Esophagus squamous epithelium (tissue), 5 donors: ENCODE results near the gene TGM3. TPM values are rescaled to one million over a fixed set of nuclear protein-coding genes. Genes with fewer than 3 reads are reported as not detected.

ENCODE experiments used
- DNase-seq: peaks from one replicate; lab custom pipeline; 2025; lab: John Stamatoyannopoulos, UW
- H3K27ac ChIP-seq, 4 donors: fragments of 200-600 bp; sonication (generic); one replicate each; pipeline ENCODE4 v1.5.1; 2016 to 2019; ENCODE audit warnings: mild to moderate bottlenecking in 1 of 4
- H3K27me3 ChIP-seq, 4 donors: fragments of 200-600 bp; sonication (generic); 1 replicate in 3 of 4; 2 replicates in 1 of 4; pipeline versions ENCODE4 v1.5.1 to v1.6.0; 2017 to 2021; ENCODE audit warnings: antibody characterized with exemption in 1 of 4
- H3K36me3 ChIP-seq, 3 donors: fragments of 200-600 bp; sonication (generic); one replicate each; pipeline ENCODE4 v1.5.1; 2016 to 2019
- H3K4me1 ChIP-seq, 3 donors: fragments of 200-600 bp; sonication (generic); one replicate each; pipeline ENCODE4 v1.5.1; 2017 to 2019
- H3K4me3 ChIP-seq, 4 donors: fragments of 200-600 bp; sonication (generic); 1 replicate in 3 of 4; 2 replicates in 1 of 4; pipeline ENCODE4 v1.5.1; 2016 to 2019; ENCODE audit warnings: mild to moderate bottlenecking in 2 of 4, moderate library complexity in 1 of 4
- H3K9me3 ChIP-seq, 3 donors: fragments of 200-600 bp; sonication (generic); one replicate each; pipeline ENCODE4 v1.5.1; 2016 to 2019
- CTCF ChIP-seq, 6 experiments: fragments of 450-650 bp in 4 of 6; fragments of 200-600 bp in 2 of 6; sonication (generic) in 2 of 6; IDR thresholded peaks; one replicate each; pipeline ENCODE4 v1.5.1; 2016 to 2019; ENCODE audit warnings: antibody characterized with exemption in 6 of 6, mild to moderate bottlenecking in 4 of 6, moderate library complexity in 4 of 6
- POLR2A ChIP-seq, 4 donors: fragments of 450-650 bp; IDR thresholded peaks; one replicate each; pipeline ENCODE4 v1.6.1; 2017; ENCODE audit warnings: antibody characterized with exemption in 4 of 4, mild to moderate bottlenecking in 4 of 4, moderate library complexity in 3 of 4
- WGBS, 2 donors: methylation state at CpG; one replicate each; pipeline ENCODE4 v1.1.5; 2018; 5-methylcytosine and 5-hydroxymethylcytosine counted together
- intact Hi-C: fragments of 100-400 bp; cut with DNase I; formaldehyde crosslinking; loops from one replicate; pipeline ENCODE4 v1.15.0; 2022
- total RNA-seq, 4 donors: library from RNA; depleted of rRNA; stranded (reverse); fragments of >200 nt; gene quantifications; one replicate each; pipeline ENCODE4 v1.1.0, GENCODE V29; 2016
- donor health status: DM: yes; HTN: yes; CAD: no.

TGM3 gene
- total RNA-seq, 4 donors from 2014 or later: 626 to 2,995 (median 1,370) TPM

- H3K9me3 ChIP-seq: no peaks in the 10 kb centered on the region
- H3K4me1 ChIP-seq: peaks cover 0 to 19% (median 6%) of the 10 kb centered on the region in 3 donors
- intact Hi-C loops: no loop called here
- H3K4me3 ChIP-seq: no peak overlapping the region
- peaks cover 0 to 13% (median 0%) of the 10 kb centered on the region in 4 donors for H3K27me3 ChIP-seq
- H3K27ac ChIP-seq: no peak overlapping the region
- 49 to 52% methylated on average over 3 to 5 of the region's 5 CpGs for WGBS, 2 donors
- TF ChIP-seq POLR2A (IDR thresholded peaks at IDR 0.05) (no peak), CTCF (IDR thresholded peaks at IDR 0.05) (no peak)
- DNase-seq: no peak
- peaks cover 0 to 54% (median 0%) of the 10 kb centered on the region in 3 donors for H3K36me3 ChIP-seq
These were observed 41.3 kb downstream of the TGM3 start for GRCh38 chr20:2337142-2337541.

GRCh38 chr20:2338411-2339066, 42.7 kb downstream of the TGM3 start:
- H3K36me3 ChIP-seq: peaks cover 0 to 54% (median 0%) of the 10 kb centered on the region in 3 donors
- 72 to 77% methylated on average over 5 of the region's 5 CpGs for WGBS, 2 donors
- H3K27me3 ChIP-seq: peaks cover 0 to 13% (median 0%) of the 10 kb centered on the region in 4 donors
- no peaks in the 10 kb centered on the region for H3K9me3 ChIP-seq
- no peak overlapping the region for H3K27ac ChIP-seq
- TF ChIP-seq POLR2A (IDR thresholded peaks at IDR 0.05) (no peak), CTCF (IDR thresholded peaks at IDR 0.05) (no peak)
- H3K4me1 ChIP-seq: peaks cover 0 to 5% (median 0%) of the 10 kb centered on the region in 3 donors
- no peak for DNase-seq
- H3K4me3 ChIP-seq: no peak overlapping the region
- intact Hi-C loops: no loop called here

- DNase-seq: no peak
- Histone ChIP-seq H3K27me3 (peaks cover 0 to 13% (median 0%) of the 10 kb centered on the region in 4 donors), H3K36me3 (peaks cover 0 to 40% (median 0%) of the 10 kb centered on the region in 3 donors), H3K4me1 (no peaks in the 10 kb centered on the region), H3K27ac (no peak overlapping the region), H3K9me3 (no peaks in the 10 kb centered on the region), H3K4me3 (no peak overlapping the region)
- 85 to 96% methylated on average over 5 to 9 of the region's 11 CpGs for WGBS, 2 donors
- no peak for TF ChIP-seq POLR2A (IDR thresholded peaks at IDR 0.05)
- no peak for TF ChIP-seq CTCF (IDR thresholded peaks at IDR 0.05)
- intact Hi-C loops: no loop called here
These were observed 44.3 kb downstream of the TGM3 start for GRCh38 chr20:2340136-2340535.

GRCh38 chr20:2340823-2341222, 45.0 kb downstream of the TGM3 start:
- Histone ChIP-seq H3K27ac (no peak overlapping the region), H3K27me3 (peaks cover 0 to 11% (median 0%) of the 10 kb centered on the region in 4 donors), H3K4me3 (no peak overlapping the region), H3K36me3 (peaks cover 0 to 33% (median 0%) of the 10 kb centered on the region in 3 donors), H3K4me1 (no peaks in the 10 kb centered on the region), H3K9me3 (no peaks in the 10 kb centered on the region)
- WGBS, 2 donors: 90 to 91% methylated on average over 2 to 6 of the region's 6 CpGs
- no peak for DNase-seq
- TF ChIP-seq POLR2A (IDR thresholded peaks at IDR 0.05): no peak
- TF ChIP-seq CTCF (IDR thresholded peaks at IDR 0.05): no peak
- intact Hi-C loops: no loop called here

- TF ChIP-seq POLR2A (IDR thresholded peaks at IDR 0.05) (no peak), CTCF (IDR thresholded peaks at IDR 0.05) (no peak)
- intact Hi-C loops: no loop called here
- Histone ChIP-seq H3K4me3 (no peak overlapping the region), H3K36me3 (peaks cover 0 to 28% (median 0%) of the 10 kb centered on the region in 3 donors), H3K27ac (no peak overlapping the region), H3K27me3 (peaks cover 0 to 10% (median 0%) of the 10 kb centered on the region in 4 donors), H3K9me3 (no peaks in the 10 kb centered on the region), H3K4me1 (no peaks in the 10 kb centered on the region)
- 81 to 87% methylated on average over 6 to 7 of the region's 7 CpGs for WGBS, 2 donors
- DNase-seq: no peak
These were observed 45.5 kb downstream of the TGM3 start for GRCh38 chr20:2341336-2341735.
